ENCODE measurements around the gene PLBD2.

Gene PLBD2

DNA sequence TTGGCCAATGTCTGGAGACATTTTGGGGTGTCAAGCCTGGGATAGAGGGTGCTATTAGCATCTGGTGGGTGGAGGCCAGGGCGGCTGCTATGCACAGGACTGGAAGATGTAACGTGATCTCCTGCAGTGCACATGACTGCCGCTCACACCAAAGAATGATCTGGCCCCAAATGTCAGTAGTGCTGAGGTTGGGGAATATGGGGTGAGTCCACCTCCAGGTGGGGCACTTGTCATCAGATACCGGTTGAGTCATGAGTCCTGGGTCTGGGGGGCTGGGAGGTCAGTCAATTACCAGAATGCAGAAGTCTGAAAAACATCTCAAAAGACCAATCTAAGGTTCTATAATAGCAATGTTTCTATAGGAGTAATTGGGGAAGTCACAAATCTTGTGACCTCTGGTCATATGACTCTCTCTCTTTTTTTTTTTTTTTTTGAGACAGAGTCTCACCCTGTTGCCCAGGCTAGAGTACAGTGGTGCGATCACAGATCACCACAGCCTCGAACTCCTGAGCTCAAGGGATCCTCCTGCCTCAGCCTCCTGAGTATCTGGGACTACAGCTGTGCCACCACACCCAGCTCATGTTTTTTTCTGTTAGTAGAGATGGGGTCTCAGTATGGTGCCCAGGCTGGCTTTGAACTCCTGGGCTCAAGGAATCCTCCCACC, 57.8 kb downstream of the PLBD2 start:
- DNase-seq (ENCODE audit: low spot score): no peak

DNA sequence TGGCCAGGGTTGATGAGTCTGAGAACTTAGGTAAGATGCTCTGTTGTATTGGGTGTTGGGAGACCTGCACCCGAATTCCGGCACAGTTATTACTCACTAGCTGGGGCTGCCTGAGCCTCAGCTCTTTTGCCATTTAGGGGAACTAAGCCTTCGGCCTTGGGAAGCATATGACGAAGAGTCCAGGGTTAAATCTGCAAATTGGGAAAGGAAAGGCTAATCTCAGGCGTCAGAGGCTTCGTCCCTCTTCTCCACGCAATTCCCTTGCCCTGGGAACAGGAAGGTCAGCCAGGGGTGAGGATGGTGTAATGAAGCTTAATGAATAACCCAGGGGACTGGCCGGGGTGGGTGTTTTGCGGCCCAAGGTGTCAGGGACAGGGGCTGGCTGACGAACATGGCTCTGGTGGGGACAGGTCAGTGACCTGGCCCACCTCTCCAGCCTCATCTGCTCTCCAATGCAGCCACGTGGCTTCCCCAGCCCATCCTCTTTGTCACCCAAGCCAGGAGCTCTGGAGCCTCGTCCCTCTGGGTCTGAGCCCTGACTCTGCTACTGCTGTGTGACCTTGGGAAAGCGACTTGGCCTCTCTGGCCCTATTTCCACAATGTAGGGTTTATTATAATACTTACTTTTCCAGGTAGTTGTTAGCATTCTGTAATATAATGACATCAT, 60.0 kb downstream of the PLBD2 start:
- DNase-seq (ENCODE audit: low spot score): no peak

DNA sequence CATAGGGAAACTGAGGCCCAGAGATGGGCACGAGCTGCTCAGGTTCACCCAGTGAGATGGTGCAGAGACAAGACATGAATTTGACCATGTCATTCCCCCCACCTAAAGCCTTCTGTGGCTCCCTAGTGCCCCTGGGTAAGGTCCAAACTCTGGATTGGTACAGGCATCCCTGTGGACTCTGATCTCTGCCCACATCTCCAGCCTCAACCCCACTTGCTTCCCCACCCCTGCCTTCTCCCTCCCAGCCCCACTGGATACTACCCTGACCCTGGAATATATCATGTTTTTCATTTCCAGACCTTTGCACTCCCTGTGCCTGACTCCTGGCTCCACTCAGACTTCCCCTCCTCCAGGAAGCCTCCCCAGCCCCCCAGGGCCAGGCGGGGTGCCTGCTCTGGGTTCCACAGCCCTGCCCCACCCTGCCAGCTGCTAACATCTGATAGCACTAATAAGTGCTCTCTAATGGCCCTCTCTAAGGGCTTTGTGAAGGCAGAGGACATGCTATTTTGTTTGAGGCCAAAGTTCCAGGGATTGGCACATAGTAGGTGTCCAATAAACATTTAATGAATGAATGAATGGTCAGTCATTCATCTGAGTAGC, 62.7 kb downstream of the PLBD2 start:
- no peak for DNase-seq (ENCODE audit: low spot score)

DNA sequence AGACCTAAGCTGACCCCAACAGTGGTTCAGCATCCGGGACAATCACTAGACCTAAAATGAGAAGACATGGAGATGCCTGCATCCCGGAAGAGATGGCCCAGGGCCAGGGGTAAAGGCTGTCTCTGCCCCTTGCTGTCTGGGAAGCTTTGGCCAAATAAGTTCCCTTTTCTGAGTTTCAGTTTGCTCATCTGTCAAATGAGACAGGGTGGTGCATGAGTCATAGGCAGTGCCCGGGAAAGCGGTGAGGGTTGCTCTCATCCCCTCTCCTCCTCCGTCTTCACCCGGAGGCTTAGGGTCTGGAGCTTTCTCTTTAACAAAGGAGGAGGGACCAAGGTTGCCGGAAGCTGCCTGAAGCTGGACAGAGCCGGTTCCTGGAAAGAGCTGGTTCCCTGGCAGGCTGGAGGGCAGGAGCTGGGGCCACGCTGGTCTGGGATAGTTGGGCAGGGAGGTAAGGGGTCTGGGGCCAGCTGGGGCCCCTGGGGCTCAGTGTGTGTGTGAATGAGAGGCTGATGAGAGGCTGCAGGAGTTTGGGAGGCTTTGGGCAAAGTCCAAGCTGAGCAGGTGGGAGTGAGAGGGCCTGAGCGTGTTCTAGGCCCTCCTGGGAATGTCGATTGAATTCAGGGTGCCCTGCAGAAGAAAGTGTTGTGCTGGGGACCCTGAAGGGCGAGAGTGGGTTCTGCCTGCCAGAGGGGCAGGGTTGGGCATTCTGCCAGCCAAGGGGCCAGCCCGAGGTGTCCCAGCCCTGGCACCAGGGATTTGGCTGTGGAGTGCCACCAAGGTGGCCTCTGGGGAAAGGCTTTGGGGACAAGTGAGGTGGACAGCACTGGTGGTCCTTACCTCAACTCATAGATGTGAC, 63.9 kb downstream of the PLBD2 start, which contains the start of gene SDSL:
Gene SDSL (plus strand): TSS at position 351 of the 856 bp plus-strand sequence. CDS start 5,603 bp downstream, outside the sequence.
- no peak for DNase-seq (ENCODE audit: low spot score)

DNA sequence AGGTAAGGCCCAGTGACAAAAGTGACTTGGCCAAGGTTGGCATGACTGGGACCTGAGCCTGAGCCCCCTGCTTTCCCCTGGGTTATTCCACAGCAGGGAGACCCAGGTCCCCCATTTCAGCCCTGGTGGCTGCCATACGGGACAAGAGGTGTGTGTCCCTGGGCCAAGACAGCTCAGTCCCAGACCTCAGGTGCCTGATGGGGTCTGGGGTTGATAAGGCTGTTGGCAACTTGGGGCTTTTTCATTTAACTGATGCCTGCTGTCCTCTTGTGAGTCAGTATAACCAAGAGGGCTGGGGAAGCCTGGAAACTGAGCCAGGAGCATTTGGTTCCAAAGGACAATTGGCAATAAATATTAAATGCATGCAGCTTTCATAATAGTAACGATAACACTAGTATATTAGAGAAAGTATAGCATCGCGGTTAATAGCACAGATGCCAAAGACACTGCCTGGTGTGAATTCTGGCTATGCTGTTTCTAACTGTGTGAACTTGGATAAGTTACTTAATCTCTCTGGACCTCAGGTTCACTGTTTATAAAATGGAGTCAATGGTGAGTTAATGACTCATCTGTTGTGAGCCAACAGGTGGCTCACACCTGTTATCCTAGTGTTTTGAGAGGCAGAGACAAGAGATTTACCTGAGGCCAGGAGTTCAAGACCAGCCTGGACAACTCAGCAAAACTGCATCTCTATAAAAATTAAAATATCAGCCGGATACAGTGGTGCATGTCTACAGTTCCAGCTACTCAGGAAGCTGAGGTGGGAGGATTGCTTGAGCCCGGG, 64.7 kb downstream of the PLBD2 start:
- DNase-seq (ENCODE audit: low spot score): no peak

DNA sequence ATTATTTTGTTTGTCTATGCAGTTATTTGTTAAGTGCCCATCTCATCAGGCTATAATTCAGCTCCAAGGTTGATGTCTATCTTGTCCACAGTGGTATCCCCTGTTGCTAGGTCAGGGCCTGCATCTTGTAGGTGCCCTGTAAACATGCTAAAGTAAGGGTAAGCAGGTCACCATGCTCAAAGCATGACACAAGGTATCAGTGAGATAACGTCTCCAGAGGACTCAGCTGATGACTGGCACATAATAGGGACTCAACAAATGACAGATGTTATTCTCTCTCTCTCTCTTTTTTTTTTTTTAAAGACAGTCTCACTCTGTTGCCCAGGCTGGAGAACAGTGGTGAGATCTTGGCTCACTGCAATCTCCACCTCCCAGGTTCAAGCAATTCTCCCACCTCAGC, 66.1 kb downstream of the PLBD2 start:
- no peak for DNase-seq (ENCODE audit: low spot score)

DNA sequence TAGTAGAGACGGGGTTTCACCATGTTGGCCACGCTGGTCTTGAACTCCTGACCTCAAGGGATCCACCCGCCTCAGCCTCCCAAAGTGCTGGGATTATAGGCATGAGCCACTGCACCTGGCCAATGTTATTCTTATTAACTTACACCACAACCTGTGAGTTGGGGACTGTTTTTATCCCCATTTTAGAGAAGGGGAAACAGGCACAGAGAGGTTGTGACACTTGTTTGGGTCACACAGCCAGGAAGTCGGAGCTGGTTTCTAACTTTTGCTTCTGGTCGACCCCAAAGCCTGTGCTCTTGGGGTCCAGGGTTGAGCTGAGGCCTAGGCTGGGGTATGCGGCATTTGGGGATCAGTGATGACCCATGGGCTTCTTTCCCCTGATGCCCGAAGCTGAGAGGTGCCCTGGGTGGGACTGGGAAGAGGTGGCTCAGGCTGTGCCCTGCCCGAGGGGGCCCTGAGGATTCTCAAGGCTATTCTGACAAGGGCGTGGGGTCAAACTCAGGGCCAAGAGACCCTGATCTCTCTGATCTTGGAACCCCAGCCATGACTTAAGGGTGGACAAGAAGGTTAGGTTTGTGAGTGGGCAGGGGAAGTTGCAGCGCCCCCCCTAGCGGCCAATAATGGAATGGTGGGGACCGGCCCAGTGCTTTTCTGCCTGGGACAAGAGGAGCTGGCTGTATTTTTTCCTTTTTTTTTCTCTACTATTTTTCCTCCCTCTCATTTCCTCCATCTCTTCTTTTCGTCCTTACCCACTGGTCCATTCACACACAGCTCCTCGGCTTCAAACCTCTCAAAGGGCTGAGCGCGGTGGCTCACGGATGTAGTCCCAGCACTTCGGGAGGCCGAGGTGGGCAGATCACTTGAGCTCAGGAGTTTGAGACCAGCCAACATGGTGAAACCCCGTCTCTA, 66.8 kb downstream of the PLBD2 start:
- peak; percentile 81 for DNase-seq (ENCODE audit: low spot score)

DNA sequence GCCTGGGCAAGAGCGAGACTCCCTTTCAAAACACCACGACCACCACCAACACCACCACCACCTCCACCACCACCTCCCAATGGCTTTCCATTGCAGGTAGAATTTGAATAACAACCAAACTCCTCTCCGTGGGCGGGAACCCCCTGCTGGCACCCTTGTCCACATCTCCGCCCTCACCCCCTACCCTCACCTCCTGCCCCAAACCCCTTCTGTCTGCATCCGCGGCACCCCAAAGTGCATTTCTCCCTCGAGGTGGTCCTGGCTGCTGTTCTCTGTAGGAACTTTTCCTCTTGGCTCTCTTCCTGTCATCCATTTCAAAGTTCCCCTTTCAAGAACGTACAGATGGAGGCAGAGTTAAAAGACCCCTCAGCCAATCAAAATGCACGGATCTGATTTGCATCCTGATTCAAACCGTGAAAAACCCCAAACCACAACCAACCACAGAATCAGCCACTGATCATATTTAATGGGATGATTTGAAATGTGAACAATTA, 67.6 kb downstream of the PLBD2 start:
- DNase-seq (ENCODE audit: low spot score): no peak

DNA sequence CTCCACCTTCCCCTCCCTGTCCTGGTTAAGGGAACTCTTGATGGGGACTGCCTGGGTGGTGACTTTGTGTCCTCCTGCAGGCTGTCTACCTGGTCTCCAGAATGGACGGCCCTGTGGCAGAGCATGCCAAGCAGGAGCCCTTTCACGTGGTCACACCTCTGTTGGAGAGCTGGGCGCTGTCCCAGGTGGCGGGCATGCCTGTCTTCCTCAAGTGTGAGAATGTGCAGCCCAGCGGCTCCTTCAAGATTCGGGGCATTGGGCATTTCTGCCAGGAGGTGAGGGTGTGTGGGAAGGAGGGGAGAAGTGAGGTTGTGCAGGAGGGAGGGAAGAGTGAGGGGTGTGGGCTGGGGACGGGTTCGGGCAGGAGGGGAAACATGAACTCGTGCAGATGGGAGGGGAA, 69.5 kb downstream of the PLBD2 start:
- no peak for DNase-seq (ENCODE audit: low spot score)

DNA sequence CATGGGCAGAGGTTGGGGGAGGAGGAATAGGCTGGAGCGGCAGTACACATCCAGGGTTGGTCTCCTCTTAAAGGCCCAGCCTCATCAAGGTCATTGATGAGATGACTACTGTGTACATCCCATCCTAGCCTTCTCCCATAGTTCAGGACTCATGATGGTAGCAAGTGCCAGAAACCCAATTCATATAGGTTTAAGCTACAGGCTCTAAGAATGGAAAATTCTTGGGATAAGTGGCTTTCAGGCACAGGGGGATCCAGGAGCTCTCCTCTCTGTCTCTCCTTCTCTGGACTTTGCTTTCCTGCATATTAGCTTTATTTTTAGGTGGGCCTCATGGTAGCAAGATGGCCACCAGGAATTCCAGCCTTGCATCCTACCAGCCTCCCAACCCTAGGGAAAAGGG, 70.1 kb downstream of the PLBD2 start:
- DNase-seq (ENCODE audit: low spot score): no peak

DNA sequence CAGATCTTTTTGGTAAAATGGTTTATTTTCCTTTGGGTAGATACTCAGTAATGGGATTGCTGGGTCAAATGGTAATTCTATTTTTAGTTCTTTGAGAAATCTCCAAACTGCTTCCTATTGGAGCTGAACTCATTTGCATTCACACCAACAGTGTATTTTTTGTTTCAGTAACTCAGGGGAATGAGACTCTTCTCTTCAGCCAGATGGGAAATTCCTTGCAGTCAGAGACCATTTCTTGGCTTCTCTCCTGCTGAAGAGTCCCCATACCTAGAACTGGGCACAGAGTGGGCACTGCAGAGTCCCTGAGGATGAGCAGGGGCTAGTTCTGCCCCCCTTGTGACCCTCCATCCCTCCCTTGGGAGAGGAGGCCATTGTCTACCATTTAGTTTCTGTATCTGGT, 74.6 kb downstream of the PLBD2 start:
- no peak for DNase-seq (ENCODE audit: low spot score)

DNA sequence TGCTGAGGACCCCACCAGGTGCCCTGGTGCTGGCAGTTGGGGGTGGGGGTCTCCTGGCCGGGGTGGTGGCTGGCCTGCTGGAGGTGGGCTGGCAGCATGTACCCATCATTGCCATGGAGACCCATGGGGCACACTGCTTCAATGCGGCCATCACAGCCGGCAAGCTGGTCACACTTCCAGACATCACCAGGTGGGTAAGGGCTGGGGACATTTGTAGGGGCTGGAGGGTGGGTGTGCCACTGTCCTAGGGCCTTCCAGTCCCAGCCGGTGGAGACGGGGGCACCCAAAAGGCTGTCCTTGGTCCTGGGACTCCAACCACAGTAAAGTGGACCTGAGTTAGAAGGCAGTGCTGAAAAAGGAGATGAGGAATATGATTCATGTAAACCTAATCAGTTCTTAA, 77.0 kb downstream of the PLBD2 start:
- DNase-seq (ENCODE audit: low spot score): no peak

DNA sequence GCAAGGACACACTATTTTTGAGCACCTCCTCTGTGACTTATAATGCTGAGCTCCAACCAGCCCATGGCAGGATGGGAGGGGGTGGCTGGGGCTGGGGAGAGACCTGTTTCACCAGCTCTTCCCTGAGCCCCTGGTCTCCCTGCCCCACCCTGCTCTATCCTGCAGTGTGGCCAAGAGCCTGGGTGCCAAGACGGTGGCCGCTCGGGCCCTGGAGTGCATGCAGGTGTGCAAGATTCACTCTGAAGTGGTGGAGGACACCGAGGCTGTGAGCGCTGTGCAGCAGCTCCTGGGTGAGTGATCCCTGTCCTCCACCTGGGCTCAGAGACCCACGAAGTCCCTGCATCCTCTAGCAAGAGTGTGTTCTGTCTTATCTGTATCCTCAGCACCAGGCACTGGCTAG, 78.2 kb downstream of the PLBD2 start:
- DNase-seq (ENCODE audit: low spot score): no peak

DNA sequence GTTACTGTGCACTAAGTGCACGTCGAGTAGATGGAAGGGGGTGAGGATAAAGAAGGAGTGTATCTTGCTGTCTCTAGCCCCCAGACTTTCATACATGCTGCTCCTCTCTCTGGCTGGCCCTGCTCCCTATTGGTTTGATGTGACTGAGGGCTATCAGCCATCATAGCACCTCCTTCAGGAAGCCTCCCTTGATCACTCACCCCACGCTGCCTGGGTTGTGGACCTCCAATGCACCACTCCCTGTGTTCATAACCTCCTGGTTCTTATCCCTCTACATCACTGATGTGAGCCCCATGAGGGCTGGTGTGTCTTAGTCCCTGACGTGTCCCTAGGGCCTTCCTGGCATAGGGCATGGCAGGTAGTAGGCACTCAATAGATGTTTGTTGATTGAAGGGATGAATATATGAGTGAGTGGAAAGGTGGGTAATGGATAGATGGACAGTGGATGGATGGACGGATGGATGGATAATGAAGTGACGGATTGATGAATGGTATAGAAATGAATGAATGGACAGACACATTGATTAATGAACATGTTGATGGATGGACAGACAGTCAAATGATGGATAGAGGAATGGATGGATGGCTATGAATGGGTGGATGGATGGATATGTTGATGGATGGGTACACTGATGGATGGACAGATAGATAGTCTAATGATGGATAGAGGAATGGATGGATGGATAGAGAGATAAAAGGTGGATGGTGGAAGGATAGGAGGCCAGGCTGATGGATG, 78.8 kb downstream of the PLBD2 start:
- no peak for DNase-seq (ENCODE audit: low spot score)

DNA sequence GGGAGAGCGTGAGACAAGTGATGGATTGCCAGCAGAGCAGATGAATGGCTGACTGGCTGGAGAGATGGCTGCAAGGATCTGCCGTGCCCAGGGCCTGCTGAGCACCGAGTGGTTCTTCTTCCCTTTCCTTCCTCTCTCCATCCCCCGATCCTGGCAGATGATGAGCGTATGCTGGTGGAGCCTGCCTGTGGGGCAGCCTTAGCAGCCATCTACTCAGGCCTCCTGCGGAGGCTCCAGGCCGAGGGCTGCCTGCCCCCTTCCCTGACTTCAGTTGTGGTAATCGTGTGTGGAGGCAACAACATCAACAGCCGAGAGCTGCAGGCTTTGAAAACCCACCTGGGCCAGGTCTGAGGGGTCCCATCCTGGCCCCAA, 79.3 kb downstream of the PLBD2 start:
- DNase-seq (ENCODE audit: low spot score): no peak

DNA sequence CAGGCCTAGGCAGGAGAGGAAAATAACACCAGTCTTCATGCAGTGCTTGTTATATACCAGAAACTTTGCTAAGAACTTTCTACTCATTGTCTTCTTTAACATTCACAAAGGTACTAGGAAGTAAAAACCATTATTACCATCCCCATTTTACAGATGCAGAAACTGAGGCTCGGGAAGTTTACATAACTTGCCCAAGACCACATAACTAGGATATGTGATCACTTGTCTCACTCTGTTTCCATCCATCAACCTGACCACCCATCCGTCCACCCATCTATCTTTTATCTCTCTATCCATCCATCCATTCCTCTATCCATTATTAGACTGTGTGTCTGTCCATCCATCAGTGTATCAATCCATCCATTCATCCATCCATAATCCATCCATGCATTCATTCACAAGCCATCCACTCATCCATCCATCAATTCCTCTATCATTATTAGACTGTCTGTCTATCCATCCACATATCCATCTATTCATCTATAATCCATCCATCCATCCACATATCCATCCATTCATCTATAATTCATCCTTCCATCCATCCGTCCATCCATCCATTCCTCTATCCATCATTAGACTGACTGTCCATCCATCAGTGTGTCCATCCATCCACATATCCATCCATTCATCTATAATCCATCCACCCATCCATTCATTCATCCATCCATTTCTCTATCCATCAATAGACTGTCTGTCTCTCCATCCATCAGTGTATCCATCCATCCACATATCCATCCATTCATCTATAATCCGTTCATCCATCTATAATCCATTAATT, 80.3 kb downstream of the PLBD2 start:
- DNase-seq (ENCODE audit: low spot score): no peak

DNA sequence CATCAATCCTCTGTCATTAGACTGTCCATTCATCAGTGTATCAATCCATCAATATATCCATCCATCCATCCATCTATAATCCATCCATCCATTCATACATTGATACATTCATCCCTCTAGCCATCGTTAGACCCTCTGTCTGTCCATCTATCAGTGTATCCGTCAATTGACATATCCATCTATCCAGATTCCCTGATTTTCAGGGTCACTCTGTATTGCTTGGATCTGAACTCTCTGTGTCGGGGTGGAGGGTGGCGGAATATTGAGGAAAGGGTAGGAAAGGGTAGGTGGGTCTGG, 80.9 kb downstream of the PLBD2 start:
- no peak for DNase-seq (ENCODE audit: low spot score)

DNA sequence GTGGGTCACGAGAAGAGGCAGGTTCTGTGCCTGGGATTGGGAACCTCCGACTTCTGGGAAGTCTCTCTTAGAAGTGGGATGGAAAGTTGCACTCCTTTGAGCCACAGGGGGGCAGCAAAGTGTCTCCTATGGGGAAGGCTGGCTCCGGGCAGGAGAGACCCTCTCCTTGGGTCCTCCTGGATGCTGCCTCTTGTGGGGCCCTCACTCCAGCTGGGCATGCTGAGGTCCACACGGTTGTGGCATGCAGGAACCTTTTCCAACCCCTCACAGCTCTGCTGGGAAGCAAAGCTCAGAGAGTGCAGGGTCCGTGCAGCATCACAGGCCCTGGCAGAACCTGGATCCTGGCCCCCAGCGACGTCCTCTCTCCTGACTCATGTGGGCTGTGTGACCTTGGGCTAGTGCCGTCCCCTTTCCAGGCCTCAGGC, 81.2 kb downstream of the PLBD2 start:
- peak; percentile 81 for DNase-seq (ENCODE audit: low spot score)

DNA sequence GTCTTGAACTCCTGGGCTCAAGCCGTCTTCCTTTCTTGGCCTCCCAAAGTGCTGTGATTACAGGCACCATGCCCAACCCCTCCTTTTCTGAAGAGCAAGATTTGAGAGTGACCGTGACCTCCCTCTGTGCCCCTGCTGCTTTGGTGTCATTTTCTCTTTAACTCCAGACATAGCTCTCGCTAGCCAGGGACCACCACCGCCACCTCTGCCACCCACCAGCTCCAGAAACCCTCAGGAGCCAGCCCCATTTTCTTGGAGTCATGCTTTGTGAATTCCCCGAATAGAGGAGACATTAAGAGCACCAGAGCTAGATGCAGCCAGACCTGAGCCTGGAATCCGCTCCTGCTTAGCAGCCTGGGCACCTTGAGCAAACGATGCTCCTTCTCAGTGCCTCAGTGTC, 81.9 kb downstream of the PLBD2 start:
- no peak for DNase-seq (ENCODE audit: low spot score)
